ENCODE data around the gene COMT. TPM values are rescaled to one million over a fixed set of nuclear protein-coding genes. Genes with fewer than 3 reads are reported as not detected.
A peak's percentile ranks its signal among the peaks of the same experiment; 100 is the strongest.

COMT gene
- total and polyA plus RNA-seq, 2 experiments from 2014 or later = 490 to 508 TPM

DNA sequence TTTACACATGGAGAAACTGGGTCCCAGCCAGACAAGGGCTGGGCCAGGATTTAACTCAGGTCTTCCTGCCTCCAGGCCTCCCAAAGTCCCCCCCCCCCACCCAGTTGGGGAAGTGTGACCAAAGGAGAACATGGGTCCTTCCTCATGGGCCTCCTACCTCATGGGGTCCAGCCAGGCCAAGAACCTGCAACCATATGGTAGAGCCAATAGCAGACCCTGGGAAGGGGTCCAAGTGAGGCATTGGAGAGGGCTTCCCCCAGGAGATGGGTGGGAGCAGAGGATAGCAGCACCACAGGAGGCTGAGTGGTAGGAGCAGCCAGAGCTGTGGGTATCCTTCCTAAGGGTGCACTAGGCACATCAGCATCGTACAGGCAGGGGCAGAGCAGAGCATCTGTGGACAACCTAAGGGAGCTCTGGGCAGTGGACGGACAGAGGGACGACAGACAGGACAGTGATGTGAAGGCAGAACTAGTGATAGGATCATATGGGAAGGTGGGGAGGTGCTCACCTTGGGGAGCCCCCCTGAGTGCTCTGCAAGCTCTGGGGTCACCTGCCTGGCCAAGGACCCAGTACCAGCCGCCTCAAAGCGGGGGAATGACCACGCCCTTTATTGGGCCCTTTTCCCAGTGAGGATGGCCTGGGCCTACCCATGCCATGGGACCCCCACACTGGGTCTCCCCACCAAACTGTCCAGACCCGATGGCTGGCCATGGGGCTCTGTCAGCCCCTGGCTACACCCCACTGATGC is 70.6 kb downstream of the COMT start:
- in situ Hi-C loops (cut with MboI) = no loop called here
- H2AFZ ChIP-seq = no peak overlapping the region
- no peak overlapping the region for H3K9ac ChIP-seq
- no peak for DNase-seq
- H3K9me3 ChIP-seq (ENCODE audit: low read depth) = no peaks in the 10 kb centered on the region
- no peak overlapping the region for H3K4me2 ChIP-seq (ENCODE audit: unreplicated experiment)
- H3K36me3 ChIP-seq (ENCODE audit: low read depth) = no peaks in the 10 kb centered on the region
- TF ChIP-seq EZH2phosphoT487 (IDR thresholded peaks at IDR 0.05; ENCODE audit: insufficient read depth, low read depth) = no peak
- no peaks in the 10 kb centered on the region for H4K20me1 ChIP-seq (ENCODE audit: insufficient read depth)
- no peak overlapping the region for H3K4me3 ChIP-seq
- 91 to 92% methylated on average over 7 of the region's 7 CpGs for WGBS, 2 experiments (ENCODE audit: low coverage in 1 of 2, low lambda C conversion rate in 2 of 2, missing lambda C conversion rate in 2 of 2)
- H3K79me2 ChIP-seq (ENCODE audit: insufficient read depth) = no peaks in the 10 kb centered on the region
- H3K27me3 ChIP-seq (replicated peaks; ENCODE audit: insufficient read depth) = no peaks in the 10 kb centered on the region; the same call in 1 of the 2 replicates
- no peak overlapping the region for H3K27ac ChIP-seq
- no peaks in the 10 kb centered on the region for H3K9me2 ChIP-seq (ENCODE audit: insufficient read depth)
- H3K4me1 ChIP-seq (ENCODE audit: insufficient read depth) = no peaks in the 10 kb centered on the region
- H3F3A ChIP-seq (ENCODE audit: insufficient read depth) = no peaks in the 10 kb centered on the region

DNA sequence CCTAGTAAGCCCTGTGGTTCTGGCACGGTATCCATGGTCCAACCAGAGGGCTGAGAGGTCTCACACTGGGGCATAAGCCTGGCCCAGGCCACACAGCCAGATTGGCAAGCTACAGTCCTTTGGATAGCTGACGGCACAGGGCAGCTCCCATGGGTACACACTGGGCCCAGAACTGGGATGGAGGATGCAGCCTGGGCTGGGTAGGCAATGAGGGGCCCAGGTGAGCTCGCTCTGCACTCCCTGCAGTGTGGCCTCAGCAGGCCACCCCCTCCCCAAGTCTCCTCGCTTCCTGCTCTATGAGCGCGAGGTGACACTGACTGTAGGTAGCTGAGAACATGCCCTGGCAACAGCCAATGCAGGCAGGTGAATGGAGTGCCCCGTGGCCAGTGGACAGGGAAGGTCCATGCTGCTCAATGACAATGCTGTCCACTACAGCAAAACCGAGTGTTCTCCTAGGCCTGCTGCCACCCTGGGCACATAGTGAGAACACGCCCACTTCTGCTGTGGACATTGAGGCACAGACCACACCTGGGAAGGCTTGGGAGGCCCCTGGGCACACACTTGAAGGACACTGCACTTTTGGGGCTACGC is 71.3 kb downstream of the COMT start:
- Histone ChIP-seq H3K9ac (no peak overlapping the region), H3K36me3 (ENCODE audit: low read depth) (no peaks in the 10 kb centered on the region), H3K27me3 (replicated peaks; ENCODE audit: insufficient read depth) (no peaks in the 10 kb centered on the region; the same call in 1 of the 2 replicates), H3K79me2 (ENCODE audit: insufficient read depth) (no peaks in the 10 kb centered on the region), H3K9me2 (ENCODE audit: insufficient read depth) (no peaks in the 10 kb centered on the region), H3K4me1 (ENCODE audit: insufficient read depth) (no peaks in the 10 kb centered on the region), H3K9me3 (ENCODE audit: low read depth) (no peaks in the 10 kb centered on the region), H3F3A (ENCODE audit: insufficient read depth) (no peaks in the 10 kb centered on the region), H3K4me3 (no peak overlapping the region), H3K27ac (no peak overlapping the region), H4K20me1 (ENCODE audit: insufficient read depth) (no peaks in the 10 kb centered on the region), H3K4me2 (ENCODE audit: unreplicated experiment) (no peak overlapping the region), H2AFZ (no peak overlapping the region)
- WGBS, 2 experiments (ENCODE audit: low coverage in 1 of 2, low lambda C conversion rate in 2 of 2, missing lambda C conversion rate in 2 of 2) = 84 to 90% methylated on average over 10 of the region's 10 CpGs
- in situ Hi-C loops (cut with MboI) = no loop called here
- no peak for TF ChIP-seq EZH2phosphoT487 (IDR thresholded peaks at IDR 0.05; ENCODE audit: insufficient read depth, low read depth)
- no peak for TF ChIP-seq EZH2 (IDR thresholded peaks at IDR 0.05; ENCODE audit: insufficient read depth, poor library complexity, severe bottlenecking)
- DNase-seq = no peak

DNA sequence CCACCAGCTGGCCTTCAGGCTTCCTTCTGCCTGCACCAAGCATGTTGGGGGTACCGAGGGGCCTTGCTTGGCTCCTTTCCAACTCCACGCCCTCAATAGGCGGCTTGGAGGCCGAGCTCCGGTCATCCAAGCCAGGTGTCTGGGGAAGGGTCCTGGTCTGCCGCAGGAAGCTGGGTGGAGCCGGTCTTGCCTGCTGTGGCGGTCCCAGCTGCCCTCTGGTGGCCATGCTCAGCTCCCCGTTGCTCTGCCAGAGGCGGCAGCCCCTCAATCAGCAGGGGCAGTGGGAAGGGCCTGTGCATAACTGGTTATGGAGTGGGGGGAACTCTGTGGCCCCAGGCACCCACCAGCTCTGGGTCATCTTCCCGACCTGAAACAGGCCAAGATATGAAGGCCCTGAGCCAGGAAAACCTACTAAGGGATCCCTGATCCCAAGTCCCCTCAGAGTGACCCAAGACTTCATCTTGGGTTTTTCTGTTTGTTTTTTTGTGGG is 71.9 kb downstream of the COMT start:
- no peaks in the 10 kb centered on the region for H4K20me1 ChIP-seq (ENCODE audit: insufficient read depth)
- H3K4me2 ChIP-seq (ENCODE audit: unreplicated experiment) = no peak overlapping the region
- no peak overlapping the region for H2AFZ ChIP-seq
- H3K9ac ChIP-seq = no peak overlapping the region
- no peaks in the 10 kb centered on the region for H3K79me2 ChIP-seq (ENCODE audit: insufficient read depth)
- H3F3A ChIP-seq (ENCODE audit: insufficient read depth) = no peaks in the 10 kb centered on the region
- H3K9me3 ChIP-seq (ENCODE audit: low read depth) = no peaks in the 10 kb centered on the region
- DNase-seq = peak; percentile 48
- in situ Hi-C loops (cut with MboI) = no loop called here
- no peak overlapping the region for H3K27ac ChIP-seq
- H3K4me3 ChIP-seq = no peak overlapping the region
- no peak for TF ChIP-seq EZH2 (IDR thresholded peaks at IDR 0.05; ENCODE audit: insufficient read depth, poor library complexity, severe bottlenecking)
- no peak for TF ChIP-seq EZH2phosphoT487 (IDR thresholded peaks at IDR 0.05; ENCODE audit: insufficient read depth, low read depth)
- H3K27me3 ChIP-seq (replicated peaks; ENCODE audit: insufficient read depth) = no peaks in the 10 kb centered on the region; the same call in 1 of the 2 replicates
- H3K9me2 ChIP-seq (ENCODE audit: insufficient read depth) = no peaks in the 10 kb centered on the region
- WGBS, 2 experiments (ENCODE audit: low coverage in 1 of 2, low lambda C conversion rate in 2 of 2, missing lambda C conversion rate in 2 of 2) = 20 to 21% methylated on average over 11 of the region's 11 CpGs
- H3K36me3 ChIP-seq (ENCODE audit: low read depth) = no peaks in the 10 kb centered on the region
- no peaks in the 10 kb centered on the region for H3K4me1 ChIP-seq (ENCODE audit: insufficient read depth)

DNA sequence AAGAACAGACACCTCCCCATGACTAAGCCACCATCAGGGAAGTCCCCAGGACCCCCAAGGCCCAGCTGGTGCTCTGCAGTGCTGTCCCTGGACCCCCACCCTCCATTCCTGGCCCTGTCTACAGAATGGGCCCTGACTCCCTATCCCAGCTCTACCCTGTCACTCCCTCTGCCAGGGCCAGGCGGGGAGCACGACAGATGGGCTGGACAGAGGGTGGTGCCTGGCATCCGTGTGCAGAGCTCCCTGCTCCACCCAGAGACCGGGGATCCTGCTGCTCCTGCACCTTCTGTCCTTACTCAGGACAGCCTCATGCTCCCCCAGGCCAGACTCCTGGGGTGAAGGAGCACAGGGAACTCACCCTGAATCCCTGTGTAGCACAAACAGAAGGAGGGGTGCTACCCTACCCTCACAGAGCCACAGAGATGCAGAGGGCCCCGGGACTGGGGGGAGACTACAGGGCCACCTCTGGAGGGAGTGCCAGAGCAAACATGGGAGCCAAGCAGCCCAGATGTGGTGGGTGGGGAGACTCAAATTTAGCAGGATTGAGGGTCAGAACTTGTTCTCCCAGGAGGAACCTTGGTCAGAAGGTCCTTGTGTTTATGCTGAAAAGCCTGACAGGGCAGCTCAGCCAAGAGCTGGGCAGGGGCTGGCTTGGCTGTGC is 73.1 kb downstream of the COMT start:
- no peaks in the 10 kb centered on the region for H3K9me3 ChIP-seq (ENCODE audit: low read depth)
- H3K27ac ChIP-seq = no peak overlapping the region
- no peak overlapping the region for H3K4me3 ChIP-seq
- H4K20me1 ChIP-seq (ENCODE audit: insufficient read depth) = no peaks in the 10 kb centered on the region
- DNase-seq = no peak
- H3K36me3 ChIP-seq (ENCODE audit: low read depth) = no peaks in the 10 kb centered on the region
- in situ Hi-C loops (cut with MboI) = no loop called here
- TF ChIP-seq EZH2 (IDR thresholded peaks at IDR 0.05; ENCODE audit: insufficient read depth, poor library complexity, severe bottlenecking) = no peak
- TF ChIP-seq EZH2phosphoT487 (IDR thresholded peaks at IDR 0.05; ENCODE audit: insufficient read depth, low read depth) = no peak
- H3K27me3 ChIP-seq (replicated peaks; ENCODE audit: insufficient read depth) = no peaks in the 10 kb centered on the region; the same call in 1 of the 2 replicates
- H3K9ac ChIP-seq = no peak overlapping the region
- H3K4me1 ChIP-seq (ENCODE audit: insufficient read depth) = no peaks in the 10 kb centered on the region
- no peak overlapping the region for H3K4me2 ChIP-seq (ENCODE audit: unreplicated experiment)
- 47 to 48% methylated on average over 5 of the region's 5 CpGs for WGBS, 2 experiments (ENCODE audit: low coverage in 1 of 2, low lambda C conversion rate in 2 of 2, missing lambda C conversion rate in 2 of 2)
- H2AFZ ChIP-seq = no peak overlapping the region
- H3F3A ChIP-seq (ENCODE audit: insufficient read depth) = no peaks in the 10 kb centered on the region
- H3K79me2 ChIP-seq (ENCODE audit: insufficient read depth) = no peaks in the 10 kb centered on the region
- H3K9me2 ChIP-seq (ENCODE audit: insufficient read depth) = no peaks in the 10 kb centered on the region
